OCI-LY7 (cell line): Measurements from ENCODE around the gene NPAS2. TPM values are rescaled to one million over a fixed set of nuclear protein-coding genes. Genes with fewer than 3 reads are reported as not detected.

Experiments used
- BruUV-seq: library from RNA; stranded (reverse); fragments of 400-500 nt; replicated peaks from 2 replicates; lab custom pipeline; 2021; lab: Mats Ljungman, UMichigan
- CTCF ChIA-PET: fragments of 300-600 bp; sonication (Branson Sonifier 250); formaldehyde crosslinking; loops from one replicate; lab custom pipeline; 2022; ENCODE audit warnings: antibody characterized with exemption; ENCODE audit not compliant: unreplicated experiment; lab: Charles Lee
- POLR2A ChIA-PET: fragments of 300-600 bp; sonication (Branson Sonifier 250); formaldehyde crosslinking; loops from one replicate; lab custom pipeline; 2022; ENCODE audit warnings: antibody characterized with exemption; lab: Charles Lee
- DNase-seq: peaks from one replicate; pipeline ENCODE4 v3.0.0-alpha.2; 2015; ENCODE audit warnings: low spot score
- H2AFZ ChIP-seq: fragments of 200-600 bp; sonication (generic), shearing (Covaris generic); 2 replicates; pipeline ENCODE4 v1.6.1; 2014; ENCODE audit warnings: mild to moderate bottlenecking, antibody characterized with exemption, low read length, moderate library complexity
- H3K27ac ChIP-seq: fragments of 200-600 bp; sonication (generic); 2 replicates; pipeline ENCODE4 v1.5.1; 2014; ENCODE audit warnings: mixed run types, low read depth, mild to moderate bottlenecking, moderate library complexity, low read length, inconsistent platforms; ENCODE audit not compliant: poor library complexity, severe bottlenecking
- H3K36me3 ChIP-seq: fragments of 200-600 bp; sonication (generic); 2 replicates; pipeline ENCODE4 v1.6.1; 2014; ENCODE audit warnings: mild to moderate bottlenecking, antibody characterized with exemption, low read length, moderate library complexity, mixed read lengths; ENCODE audit not compliant: insufficient read depth
- H3K4me1 ChIP-seq: fragments of 200-600 bp; sonication (generic); 2 replicates; pipeline ENCODE4 v1.5.1; 2014; ENCODE audit warnings: mild to moderate bottlenecking, low read length; ENCODE audit not compliant: insufficient read depth, poor library complexity, severe bottlenecking
- H3K4me2 ChIP-seq: fragments of 200-600 bp; sonication (generic); 2 replicates; pipeline ENCODE4 v1.6.1; 2014; ENCODE audit warnings: mild to moderate bottlenecking, low read length
- H3K4me3 ChIP-seq: fragments of 200-600 bp; sonication (generic); 2 replicates; pipeline ENCODE4 v1.5.1; 2014; ENCODE audit warnings: mild to moderate bottlenecking, low read depth, low read length; ENCODE audit not compliant: poor library complexity, severe bottlenecking
- H3K79me2 ChIP-seq: fragments of 200-600 bp; sonication (generic); 2 replicates; pipeline ENCODE4 v1.6.1; 2016; ENCODE audit warnings: low read depth, mild to moderate bottlenecking, low read length, moderate library complexity, mixed read lengths; ENCODE audit not compliant: insufficient read depth
- H3K9me2 ChIP-seq: fragments of 200-600 bp; sonication (generic); 2 replicates; pipeline ENCODE4 v1.6.1; 2016; ENCODE audit warnings: mild to moderate bottlenecking, low read length, mixed read lengths; ENCODE audit not compliant: insufficient read depth
- H3K9me3 ChIP-seq: fragments of 200-600 bp; sonication (generic); 2 replicates; pipeline ENCODE4 v1.6.1; 2014; ENCODE audit warnings: mild to moderate bottlenecking, mixed run types, low read length, mixed read lengths
- H4K20me1 ChIP-seq: fragments of 200-600 bp; sonication (generic); 2 replicates; pipeline ENCODE4 v1.6.1; 2014; ENCODE audit warnings: mild to moderate bottlenecking, antibody characterized with exemption, low read length, moderate library complexity, mixed read lengths; ENCODE audit not compliant: insufficient read depth
- EZH2phosphoT487 ChIP-seq: fragments of 200-600 bp; sonication (generic); IDR thresholded peaks from 2 replicates; pipeline ENCODE4 v1.6.1; 2018; ENCODE audit warnings: low read depth, borderline replicate concordance, mild to moderate bottlenecking, mixed run types, antibody characterized with exemption, low read length, moderate library complexity, mixed read lengths
- intact Hi-C: fragments of 100-400 bp; cut with micrococcal nuclease; formaldehyde crosslinking; loops from one replicate; pipeline ENCODE4 v1.10.0; 2022; ENCODE audit not compliant: unreplicated experiment
- total RNA-seq, 2 experiments: library from RNA; depleted of rRNA in 1 of 2; stranded (reverse); fragments of >200 nt in 1 of 2; shearing (Covaris generic) in 1 of 2; gene quantifications; 2 replicates each; pipeline ENCODE4 v1.2.3, GENCODE V29; 2014 to 2022
- TF ChIP-seq, protein P1 (sequence below): fragments of 200-600 bp; sonication (generic); conservative IDR thresholded peaks from 2 replicates; pipeline ENCODE4 v1.5.1; 2014; ENCODE audit warnings: mild to moderate bottlenecking, antibody characterized with exemption, low read length, moderate library complexity, mixed read lengths

The NPAS2 gene
- total RNA-seq, 2 experiments from 2014 or later: not detected

DNA sequence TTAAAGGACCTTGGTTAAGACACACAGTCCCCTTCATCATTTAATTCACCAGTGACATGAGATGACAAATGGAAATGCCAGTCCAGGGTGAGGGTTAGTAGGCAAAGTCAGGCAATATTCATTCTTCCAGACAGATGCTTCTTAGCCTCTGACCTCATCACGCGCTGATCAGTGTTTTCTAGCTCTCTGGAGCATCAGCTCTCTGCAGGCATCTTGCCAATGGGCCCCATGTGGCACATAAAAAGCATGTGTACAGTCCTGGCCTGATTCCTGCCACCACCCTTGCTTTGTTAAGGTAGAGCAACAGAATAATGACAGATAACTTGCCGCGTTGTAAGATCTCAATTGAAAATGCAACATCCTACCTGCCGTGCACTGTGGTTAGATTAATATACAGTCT, 20.3 kb upstream of the NPAS2 start:
- no TSS peak for BruUV-seq
- H3K4me2 ChIP-seq: no peak overlapping the region
- intact Hi-C loops: no loop called here

DNA sequence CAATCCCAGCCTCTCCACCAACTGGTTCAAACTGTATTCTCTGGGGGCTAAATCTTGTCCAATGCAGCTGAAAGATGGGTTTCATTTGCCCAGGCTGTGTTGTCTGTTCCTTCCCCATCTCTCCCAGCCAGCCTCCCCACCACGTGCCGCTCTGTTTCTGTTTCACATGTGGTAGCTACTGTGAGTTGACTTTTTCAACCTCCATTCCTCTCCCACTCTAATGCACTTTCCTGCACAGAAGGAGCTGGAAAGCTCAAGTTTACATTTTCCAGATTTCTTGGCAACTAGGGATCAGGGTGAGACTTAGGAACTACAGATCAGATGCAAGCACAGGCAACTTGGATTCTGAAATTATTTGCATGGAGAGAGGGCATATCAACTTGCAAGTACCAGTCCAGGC, 19.0 kb upstream of the NPAS2 start:
- Histone ChIP-seq H3K4me1 (no peaks in the 10 kb centered on the region), H3K9me2 (no peaks in the 10 kb centered on the region), H3K4me2 (no peak overlapping the region), H3K27ac (no peak overlapping the region), H2AFZ (no peak overlapping the region), H4K20me1 (no peaks in the 10 kb centered on the region), H3K79me2 (no peaks in the 10 kb centered on the region), H3K9me3 (no peaks in the 10 kb centered on the region), H3K4me3 (no peak overlapping the region), H3K36me3 (no peaks in the 10 kb centered on the region)
- no peak for TF ChIP-seq EZH2phosphoT487
- TF ChIP-seq, protein P1, sequence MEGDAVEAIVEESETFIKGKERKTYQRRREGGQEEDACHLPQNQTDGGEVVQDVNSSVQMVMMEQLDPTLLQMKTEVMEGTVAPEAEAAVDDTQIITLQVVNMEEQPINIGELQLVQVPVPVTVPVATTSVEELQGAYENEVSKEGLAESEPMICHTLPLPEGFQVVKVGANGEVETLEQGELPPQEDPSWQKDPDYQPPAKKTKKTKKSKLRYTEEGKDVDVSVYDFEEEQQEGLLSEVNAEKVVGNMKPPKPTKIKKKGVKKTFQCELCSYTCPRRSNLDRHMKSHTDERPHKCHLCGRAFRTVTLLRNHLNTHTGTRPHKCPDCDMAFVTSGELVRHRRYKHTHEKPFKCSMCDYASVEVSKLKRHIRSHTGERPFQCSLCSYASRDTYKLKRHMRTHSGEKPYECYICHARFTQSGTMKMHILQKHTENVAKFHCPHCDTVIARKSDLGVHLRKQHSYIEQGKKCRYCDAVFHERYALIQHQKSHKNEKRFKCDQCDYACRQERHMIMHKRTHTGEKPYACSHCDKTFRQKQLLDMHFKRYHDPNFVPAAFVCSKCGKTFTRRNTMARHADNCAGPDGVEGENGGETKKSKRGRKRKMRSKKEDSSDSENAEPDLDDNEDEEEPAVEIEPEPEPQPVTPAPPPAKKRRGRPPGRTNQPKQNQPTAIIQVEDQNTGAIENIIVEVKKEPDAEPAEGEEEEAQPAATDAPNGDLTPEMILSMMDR: no peak
- intact Hi-C loops: no loop called here
- ChIA-PET CTCF (no interaction called here), POLR2A (no interaction called here)
- BruUV-seq: no TSS peak
- DNase-seq: no peak

More for the DNA sequence above, 20.3 kb upstream of the NPAS2 start:
- no peaks in the 10 kb centered on the region for H3K9me3 ChIP-seq
- TF ChIP-seq EZH2phosphoT487: no peak
- TF ChIP-seq, protein P1: no peak
- H3K27ac ChIP-seq: no peak overlapping the region
- ChIA-PET CTCF (no interaction called here), POLR2A (no interaction called here)
- no peak for DNase-seq
- H3K9me2 ChIP-seq: no peaks in the 10 kb centered on the region
- no peaks in the 10 kb centered on the region for H4K20me1 ChIP-seq
- H3K79me2 ChIP-seq: no peaks in the 10 kb centered on the region
- H3K36me3 ChIP-seq: no peaks in the 10 kb centered on the region
- no peaks in the 10 kb centered on the region for H3K4me1 ChIP-seq
- no peak overlapping the region for H2AFZ ChIP-seq
- H3K4me3 ChIP-seq: no peak overlapping the region

DNA sequence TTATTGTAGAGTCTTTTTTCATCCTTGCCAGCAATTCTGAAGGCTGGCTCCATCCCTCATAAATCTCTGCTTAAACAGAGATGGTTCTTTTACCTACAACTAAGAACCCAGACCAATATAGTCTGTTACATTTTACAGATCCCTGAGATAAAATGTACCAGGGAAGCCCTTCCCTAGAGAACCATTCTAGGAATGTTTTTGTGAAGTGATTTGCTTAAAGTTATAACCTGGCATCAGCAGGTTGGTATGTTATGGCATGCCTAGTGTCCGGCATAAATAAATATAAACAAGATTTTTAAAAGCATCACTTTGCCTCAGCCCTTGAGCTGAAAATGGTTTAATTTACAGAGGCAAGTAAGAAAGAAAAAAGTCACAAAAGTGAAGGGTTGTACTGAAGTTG, 18.5 kb upstream of the NPAS2 start:
- no peaks in the 10 kb centered on the region for H3K9me2 ChIP-seq
- POLR2A ChIA-PET: no interaction called here
- no TSS peak for BruUV-seq
- CTCF ChIA-PET: no interaction called here
- H3K36me3 ChIP-seq: no peaks in the 10 kb centered on the region
- H4K20me1 ChIP-seq: no peaks in the 10 kb centered on the region
- H3K4me1 ChIP-seq: no peaks in the 10 kb centered on the region
- H3K9me3 ChIP-seq: no peaks in the 10 kb centered on the region
- H3K4me2 ChIP-seq: no peak overlapping the region
- no peak for DNase-seq
- H3K79me2 ChIP-seq: no peaks in the 10 kb centered on the region
- H3K4me3 ChIP-seq: no peak overlapping the region
- no peak overlapping the region for H3K27ac ChIP-seq
- intact Hi-C loops: no loop called here
- H2AFZ ChIP-seq: no peak overlapping the region
- no peak for TF ChIP-seq EZH2phosphoT487
- TF ChIP-seq, protein P1: no peak
